22Rv1 (cell line): ENCODE measurements around the gene CEP57L1.

ENCODE experiments used
- H3K27ac ChIP-seq: fragments of 450-650 bp; 2 replicates; pipeline ENCODE4 v1.5.1; 2017
- ZFX ChIP-seq: fragments of 450-650 bp; IDR thresholded peaks from 2 replicates; pipeline ENCODE4 v1.6.1; 2017; ENCODE audit warnings: antibody characterized with exemption, borderline replicate concordance
- TF ChIP-seq, protein P1 (sequence below): fragments of 450-650 bp; IDR thresholded peaks from 2 replicates; pipeline ENCODE4 v1.5.1; 2017; ENCODE audit warnings: mild to moderate bottlenecking

CEP57L1 gene

DNA sequence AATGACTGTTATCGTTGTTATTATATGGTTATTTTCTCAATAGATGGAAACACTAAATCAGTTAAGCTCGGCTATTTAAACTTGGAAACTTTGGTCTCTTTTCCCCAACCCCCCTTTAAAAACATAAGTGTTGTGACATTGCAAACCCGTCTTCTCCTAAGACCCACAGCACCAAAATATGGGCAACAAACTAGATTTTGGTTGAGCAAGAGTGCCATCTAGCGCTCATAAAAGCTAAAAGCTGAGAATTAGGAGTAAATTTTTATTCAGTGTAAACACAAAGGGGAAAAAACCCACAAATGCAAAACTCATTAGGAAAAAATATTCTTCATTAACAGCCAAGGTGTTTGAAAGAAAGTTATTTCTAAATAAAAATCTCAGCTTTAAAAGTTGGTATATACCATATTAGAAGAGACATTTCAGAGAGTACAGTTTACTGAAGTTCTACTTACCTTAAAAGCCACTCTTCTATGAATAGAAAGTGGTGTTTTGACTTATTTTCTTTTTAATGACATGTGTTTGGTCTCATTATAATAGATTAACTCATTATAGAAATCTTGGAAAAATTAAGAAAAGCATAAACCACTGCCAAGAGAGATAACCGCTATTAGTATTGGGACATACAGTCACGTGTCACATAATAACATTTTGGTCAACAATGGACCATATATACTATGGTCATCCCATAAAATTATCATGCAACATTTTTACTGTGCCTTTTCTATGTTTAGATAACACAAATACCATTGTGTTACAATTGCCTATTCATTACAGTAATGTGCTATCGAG is 21.8 kb upstream of the CEP57L1 start:
- H3K27ac ChIP-seq = no peak overlapping the region

DNA sequence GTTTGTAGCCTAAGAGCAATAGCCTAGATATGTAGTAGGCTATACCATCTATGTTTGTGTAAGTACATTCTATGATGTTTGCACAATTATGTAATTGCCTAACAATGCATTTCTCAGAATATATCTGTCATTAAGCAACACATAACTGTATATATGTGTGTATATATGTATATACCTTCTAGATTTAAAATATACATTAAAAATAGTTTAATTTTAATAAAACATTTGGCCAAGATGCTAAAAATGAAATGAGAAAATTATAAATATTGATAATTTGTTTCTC is 21.2 kb upstream of the CEP57L1 start:
- H3K27ac ChIP-seq = no peak overlapping the region
- TF ChIP-seq, protein P1, sequence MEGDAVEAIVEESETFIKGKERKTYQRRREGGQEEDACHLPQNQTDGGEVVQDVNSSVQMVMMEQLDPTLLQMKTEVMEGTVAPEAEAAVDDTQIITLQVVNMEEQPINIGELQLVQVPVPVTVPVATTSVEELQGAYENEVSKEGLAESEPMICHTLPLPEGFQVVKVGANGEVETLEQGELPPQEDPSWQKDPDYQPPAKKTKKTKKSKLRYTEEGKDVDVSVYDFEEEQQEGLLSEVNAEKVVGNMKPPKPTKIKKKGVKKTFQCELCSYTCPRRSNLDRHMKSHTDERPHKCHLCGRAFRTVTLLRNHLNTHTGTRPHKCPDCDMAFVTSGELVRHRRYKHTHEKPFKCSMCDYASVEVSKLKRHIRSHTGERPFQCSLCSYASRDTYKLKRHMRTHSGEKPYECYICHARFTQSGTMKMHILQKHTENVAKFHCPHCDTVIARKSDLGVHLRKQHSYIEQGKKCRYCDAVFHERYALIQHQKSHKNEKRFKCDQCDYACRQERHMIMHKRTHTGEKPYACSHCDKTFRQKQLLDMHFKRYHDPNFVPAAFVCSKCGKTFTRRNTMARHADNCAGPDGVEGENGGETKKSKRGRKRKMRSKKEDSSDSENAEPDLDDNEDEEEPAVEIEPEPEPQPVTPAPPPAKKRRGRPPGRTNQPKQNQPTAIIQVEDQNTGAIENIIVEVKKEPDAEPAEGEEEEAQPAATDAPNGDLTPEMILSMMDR = no peak
- no peak for TF ChIP-seq ZFX

More for the DNA sequence above, 21.8 kb upstream of the CEP57L1 start:
- no peak for TF ChIP-seq ZFX
- TF ChIP-seq, protein P1 = peak; percentile 80

DNA sequence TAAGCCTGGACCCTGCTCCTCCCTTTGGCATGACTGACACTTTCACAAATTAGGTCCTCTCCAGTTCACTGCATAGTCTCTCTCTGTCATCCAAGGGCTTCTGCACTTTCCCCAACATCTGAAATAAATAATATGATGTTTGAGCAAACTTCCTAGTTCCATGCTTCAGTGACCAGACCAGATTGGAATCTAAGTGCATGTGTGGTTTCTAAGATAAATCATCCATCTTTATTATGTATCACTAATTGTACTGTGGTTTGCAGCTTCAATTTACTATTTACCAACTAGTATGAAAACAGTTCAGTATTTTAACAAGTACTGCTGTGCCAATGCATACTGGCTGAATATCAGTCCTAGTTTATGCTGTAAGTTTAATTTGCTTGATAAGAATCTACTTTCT is 19.4 kb upstream of the CEP57L1 start:
- H3K27ac ChIP-seq = no peak overlapping the region
- TF ChIP-seq, protein P1 = no peak
- no peak for TF ChIP-seq ZFX

DNA sequence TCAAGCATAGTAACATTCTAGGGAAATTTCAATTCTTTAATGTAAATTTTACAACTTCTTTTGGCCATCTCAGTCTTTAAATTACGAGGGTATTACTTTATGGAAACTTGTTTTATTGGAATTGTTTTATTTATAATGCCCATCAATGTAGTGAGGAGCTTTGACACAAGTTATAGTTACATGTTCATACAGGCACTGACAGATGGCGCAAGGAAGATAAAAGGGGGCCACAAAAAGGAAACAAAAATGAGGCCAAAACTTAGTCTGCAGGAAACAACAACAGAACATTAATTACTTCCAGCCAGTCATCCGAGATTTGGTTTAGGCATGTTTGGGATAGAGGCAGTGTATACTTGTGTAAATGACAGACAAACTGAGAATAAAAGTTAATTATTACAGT is 18.9 kb upstream of the CEP57L1 start:
- H3K27ac ChIP-seq = no peak overlapping the region
- TF ChIP-seq, protein P1 = no peak
- TF ChIP-seq ZFX = no peak

DNA sequence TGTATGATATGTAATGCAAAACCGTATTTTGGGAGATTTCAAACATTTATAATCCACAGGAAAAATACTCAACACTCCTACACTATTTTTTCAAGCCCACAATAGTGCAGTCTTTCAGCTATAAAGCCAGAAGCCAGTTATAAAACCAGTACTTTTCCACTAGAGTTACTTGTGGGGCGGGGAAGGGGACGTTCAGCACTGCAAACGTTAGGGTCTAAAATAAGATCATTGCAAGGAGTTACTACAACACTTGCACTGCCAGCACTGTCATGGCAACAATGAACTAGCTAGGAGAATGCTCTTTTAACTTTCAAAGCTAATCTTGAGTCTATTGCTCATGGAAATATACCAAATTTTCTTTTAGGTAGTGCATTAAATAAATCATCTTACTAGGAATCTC is 15.3 kb upstream of the CEP57L1 start:
- TF ChIP-seq, protein P1 = no peak
- no peak for TF ChIP-seq ZFX
- H3K27ac ChIP-seq = no peak overlapping the region

DNA sequence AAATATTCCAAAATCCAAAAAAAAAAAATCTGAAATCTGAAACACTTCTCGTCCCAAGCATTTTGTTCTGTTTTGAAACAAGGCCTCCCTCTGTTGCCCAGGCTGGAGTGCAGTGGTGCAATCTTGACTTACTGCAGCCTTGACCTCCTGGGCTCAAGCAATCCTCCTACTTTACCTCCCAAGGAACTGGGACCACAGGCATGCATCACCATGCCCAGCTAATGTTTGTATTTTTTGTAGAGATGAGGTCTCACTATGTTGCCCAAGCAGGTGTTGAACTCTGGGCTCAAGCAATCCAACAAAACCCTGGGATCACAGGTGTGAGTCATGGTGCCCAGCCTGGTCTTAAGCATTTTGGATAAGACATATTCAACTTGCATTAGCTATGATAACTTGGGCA is 14.3 kb upstream of the CEP57L1 start:
- TF ChIP-seq, protein P1 = no peak
- TF ChIP-seq ZFX = no peak
- no peak overlapping the region for H3K27ac ChIP-seq

DNA sequence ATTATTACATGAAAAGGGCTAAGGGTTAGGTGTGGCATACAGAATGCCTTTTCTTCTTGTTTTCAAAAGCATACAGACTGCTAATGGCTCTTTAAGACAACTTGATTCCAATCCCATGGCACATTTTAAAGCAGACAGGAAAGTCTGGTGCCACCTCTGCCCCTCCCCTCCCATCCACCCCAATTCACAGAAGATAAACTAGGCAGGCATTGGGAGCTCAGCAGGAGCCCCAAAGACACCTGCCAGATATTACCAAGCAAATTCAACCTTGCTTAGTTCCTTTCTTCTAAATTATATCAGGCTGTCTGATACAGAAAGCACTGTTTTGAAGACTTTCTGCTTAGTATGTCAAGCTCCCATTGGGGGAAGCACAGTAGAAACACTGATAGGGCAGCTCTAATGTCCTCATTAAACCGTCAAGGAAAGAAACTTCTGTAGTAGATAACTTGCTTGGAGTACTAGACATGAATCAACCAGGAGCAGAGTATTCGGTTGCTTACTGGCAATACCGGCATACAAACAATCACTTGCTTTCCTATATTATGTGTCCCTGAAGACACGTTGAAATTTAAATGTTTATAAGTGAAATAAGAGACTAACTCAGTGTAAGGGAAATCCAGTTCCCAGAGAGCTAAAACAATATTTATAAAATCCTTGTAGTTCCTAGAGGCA is 13.7 kb upstream of the CEP57L1 start:
- TF ChIP-seq ZFX = no peak
- TF ChIP-seq, protein P1 = no peak
- H3K27ac ChIP-seq = no peak overlapping the region
